HS-27A (cell line): Measurements from ENCODE around the gene MIP.
"Not testable (repeated sequence)": the region's sequence is repeated elsewhere in the genome, so short reads cannot be mapped to it uniquely, and the experiment has no call there.

Experiments
- DNase-seq: peaks from one replicate; pipeline ENCODE4 v3.0.0-alpha.2; 2012; ENCODE audit warnings: low read depth, missing footprints

Gene MIP

GRCh38 chr12:56454557-56454956 lies at the start of gene MIP:
Gene MIP (minus strand): TSS chr12:56454657. CDS start chr12:56454613, 44 bp downstream.
- DNase-seq: no peak

GRCh38 chr12:56499879-56500278 lies 45.4 kb upstream of the MIP start:
- DNase-seq: not testable (repeated sequence)

- not testable (repeated sequence) for DNase-seq
Observed at GRCh38 chr12:56499452-56499851, 45.0 kb upstream of the MIP start.

GRCh38 chr12:56498126-56498902 lies 43.9 kb upstream of the MIP start:
- not testable (repeated sequence) for DNase-seq

- not testable (repeated sequence) for DNase-seq
Observed at GRCh38 chr12:56496704-56497103, 42.2 kb upstream of the MIP start.

- DNase-seq: not testable (repeated sequence)
Observed at GRCh38 chr12:56494481-56494880, 40.0 kb upstream of the MIP start.

GRCh38 chr12:56494106-56494415 lies 39.6 kb upstream of the MIP start:
- DNase-seq: not testable (repeated sequence)

GRCh38 chr12:56493409-56494105 lies 39.1 kb upstream of the MIP start:
- not testable (repeated sequence) for DNase-seq

GRCh38 chr12:56490360-56490759 lies 35.9 kb upstream of the MIP start:
- DNase-seq: no peak

- DNase-seq: no peak
Observed at GRCh38 chr12:56488041-56488955, 33.8 kb upstream of the MIP start, which contains the start of gene GLS2. Gene GLS2 (minus strand): TSS chr12:56488161. CDS start chr12:56488118, 43 bp downstream.

- no peak for DNase-seq
Observed at GRCh38 chr12:56487448-56488040, 33.1 kb upstream of the MIP start.

- no peak for DNase-seq
Observed at GRCh38 chr12:56486694-56487093, 32.2 kb upstream of the MIP start.

GRCh38 chr12:56484566-56484965 lies 30.1 kb upstream of the MIP start:
- no peak for DNase-seq

GRCh38 chr12:56479625-56480024 lies 25.2 kb upstream of the MIP start:
- DNase-seq: no peak

- DNase-seq: no peak
Observed at GRCh38 chr12:56477521-56478225, 23.2 kb upstream of the MIP start.

- no peak for DNase-seq
Observed at GRCh38 chr12:56476972-56477432, 22.5 kb upstream of the MIP start.

GRCh38 chr12:56476143-56476542 lies 21.7 kb upstream of the MIP start:
- DNase-seq: no peak

GRCh38 chr12:56474389-56474788 lies 19.9 kb upstream of the MIP start:
- DNase-seq: no peak

GRCh38 chr12:56469007-56469930 lies 14.8 kb upstream of the MIP start:
- DNase-seq: no peak
